Skeletal muscle tissue (tissue), 4 donors: ENCODE results near the gene AMOT. TPM values are rescaled to one million over a fixed set of nuclear protein-coding genes. Genes with fewer than 3 reads are reported as not detected.

Experiments
- H3K27ac ChIP-seq: one replicate; pipeline ENCODE4 v1.7.0; 2013; ENCODE audit warnings: mild to moderate bottlenecking, low read depth, low read length, inconsistent platforms
- H3K27me3 ChIP-seq, 3 donors: one replicate each; pipeline ENCODE4 v1.7.0; 2013; ENCODE audit warnings: low read length in 3 of 3; ENCODE audit not compliant: control insufficient read depth in 3 of 3, insufficient read depth in 3 of 3
- H3K36me3 ChIP-seq, 3 donors: one replicate each; pipeline ENCODE4 v1.7.0; 2013; ENCODE audit warnings: low read length in 3 of 3; ENCODE audit not compliant: control insufficient read depth in 3 of 3, insufficient read depth in 3 of 3
- H3K4me1 ChIP-seq, 3 donors: one replicate each; pipeline ENCODE4 v1.7.0; 2013; ENCODE audit warnings: low read length in 3 of 3, mild to moderate bottlenecking in 3 of 3; ENCODE audit not compliant: control insufficient read depth in 3 of 3, insufficient read depth in 3 of 3
- H3K4me3 ChIP-seq, 3 donors: one replicate each; pipeline ENCODE4 v1.7.0; 2013; ENCODE audit warnings: low read length in 3 of 3
- H3K9ac ChIP-seq, 3 donors: one replicate each; pipeline ENCODE4 v1.7.0; 2013; ENCODE audit warnings: low read length in 3 of 3, mild to moderate bottlenecking in 3 of 3, moderate library complexity in 2 of 3, low read depth in 1 of 3
- H3K9me3 ChIP-seq, 3 donors: one replicate each; pipeline ENCODE4 v1.7.0; 2013; ENCODE audit warnings: low read length in 3 of 3; ENCODE audit not compliant: control insufficient read depth in 3 of 3
- total RNA-seq: library from RNA; depleted of rRNA; stranded (reverse); fragments of >200 nt; gene quantifications from one replicate; pipeline ENCODE4 v1.2.3, GENCODE V29; 2014
- donor health status: Osteomylitis.

AMOT gene, protein sequence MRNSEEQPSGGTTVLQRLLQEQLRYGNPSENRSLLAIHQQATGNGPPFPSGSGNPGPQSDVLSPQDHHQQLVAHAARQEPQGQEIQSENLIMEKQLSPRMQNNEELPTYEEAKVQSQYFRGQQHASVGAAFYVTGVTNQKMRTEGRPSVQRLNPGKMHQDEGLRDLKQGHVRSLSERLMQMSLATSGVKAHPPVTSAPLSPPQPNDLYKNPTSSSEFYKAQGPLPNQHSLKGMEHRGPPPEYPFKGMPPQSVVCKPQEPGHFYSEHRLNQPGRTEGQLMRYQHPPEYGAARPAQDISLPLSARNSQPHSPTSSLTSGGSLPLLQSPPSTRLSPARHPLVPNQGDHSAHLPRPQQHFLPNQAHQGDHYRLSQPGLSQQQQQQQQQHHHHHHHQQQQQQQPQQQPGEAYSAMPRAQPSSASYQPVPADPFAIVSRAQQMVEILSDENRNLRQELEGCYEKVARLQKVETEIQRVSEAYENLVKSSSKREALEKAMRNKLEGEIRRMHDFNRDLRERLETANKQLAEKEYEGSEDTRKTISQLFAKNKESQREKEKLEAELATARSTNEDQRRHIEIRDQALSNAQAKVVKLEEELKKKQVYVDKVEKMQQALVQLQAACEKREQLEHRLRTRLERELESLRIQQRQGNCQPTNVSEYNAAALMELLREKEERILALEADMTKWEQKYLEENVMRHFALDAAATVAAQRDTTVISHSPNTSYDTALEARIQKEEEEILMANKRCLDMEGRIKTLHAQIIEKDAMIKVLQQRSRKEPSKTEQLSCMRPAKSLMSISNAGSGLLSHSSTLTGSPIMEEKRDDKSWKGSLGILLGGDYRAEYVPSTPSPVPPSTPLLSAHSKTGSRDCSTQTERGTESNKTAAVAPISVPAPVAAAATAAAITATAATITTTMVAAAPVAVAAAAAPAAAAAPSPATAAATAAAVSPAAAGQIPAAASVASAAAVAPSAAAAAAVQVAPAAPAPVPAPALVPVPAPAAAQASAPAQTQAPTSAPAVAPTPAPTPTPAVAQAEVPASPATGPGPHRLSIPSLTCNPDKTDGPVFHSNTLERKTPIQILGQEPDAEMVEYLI
- total RNA-seq, result 30.8 TPM

DNA sequence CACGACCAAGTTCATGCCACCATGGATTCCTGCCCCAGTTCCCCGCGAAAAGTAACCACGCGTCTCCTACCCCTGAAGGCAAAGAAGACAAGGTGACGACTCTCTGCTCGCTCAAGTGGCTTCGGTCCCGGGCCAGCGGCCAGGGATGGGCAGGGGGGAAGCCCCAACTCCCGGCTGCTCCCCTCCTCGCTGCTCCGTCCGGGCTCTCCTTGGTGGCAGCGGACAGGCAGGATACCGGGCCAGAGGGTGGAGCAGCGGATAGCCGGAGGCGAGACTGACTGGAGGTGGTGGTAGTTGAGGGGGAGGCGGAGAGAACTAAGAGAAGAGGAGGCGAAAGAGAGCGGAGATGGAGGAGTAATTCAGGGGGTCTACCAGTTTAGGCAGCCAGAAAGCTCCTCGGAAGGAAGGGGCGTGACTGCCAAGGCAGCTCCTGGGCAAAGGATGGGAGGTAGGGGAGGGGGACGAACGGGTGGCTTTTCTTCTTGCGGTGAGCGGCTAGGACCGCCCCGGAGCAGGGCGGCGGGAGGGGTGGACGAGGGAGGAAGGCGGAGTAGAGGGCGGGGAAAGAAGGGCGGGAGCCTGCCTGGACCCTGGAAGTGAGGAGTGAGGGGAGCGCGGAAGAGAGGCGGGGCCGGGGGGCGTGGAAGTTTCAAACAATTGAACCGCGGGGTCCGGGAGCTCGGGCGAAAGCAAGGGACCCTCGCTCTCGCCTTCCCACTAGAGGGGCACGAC, at the start of gene AMOT:
AMOT (minus strand) TSS at position 450 of the 732 bp plus-strand sequence. CDS start 17,705 bp downstream, outside the sequence.
- Histone ChIP-seq H3K36me3 (peaks cover 0 to 2% (median 0%) of the 10 kb centered on the region in 3 donors), H3K9ac (peak within 1 kb of the TSS; percentile 78 to 85 (median 79)), H3K27ac (peak within 1 kb of the TSS; percentile 85), H3K4me1 (peaks cover 0 to 5% (median 0%) of the 10 kb centered on the region in 3 donors), H3K4me3 (peak within 1 kb of the TSS; percentile 84 to 91 (median 89)), H3K27me3 (no peaks in the 10 kb centered on the region), H3K9me3 (peaks cover 0 to 3% (median 0%) of the 10 kb centered on the region in 3 donors)

DNA sequence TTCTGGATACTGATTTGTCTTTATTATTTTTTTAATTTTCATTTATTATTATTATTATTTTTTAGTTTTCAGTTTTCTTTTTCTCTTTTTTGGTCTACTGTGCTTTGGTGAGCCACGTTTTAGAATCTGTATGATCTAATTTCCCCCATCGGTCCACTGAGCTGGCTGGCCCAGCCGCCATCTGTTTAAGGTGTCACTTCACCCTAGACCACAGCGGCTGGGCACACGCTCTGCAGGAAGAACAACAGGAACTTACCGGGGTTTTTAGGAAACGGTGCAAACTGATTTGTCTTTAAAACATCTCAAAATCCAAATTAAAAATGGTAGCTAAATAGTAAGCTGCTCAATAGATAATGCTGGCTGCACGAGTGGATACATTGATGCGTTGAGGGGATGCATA, 48.8 kb upstream of the AMOT start:
- Histone ChIP-seq H3K4me3 (no peak overlapping the region), H3K9me3 (no peaks in the 10 kb centered on the region), H3K36me3 (no peaks in the 10 kb centered on the region), H3K27ac (no peak overlapping the region), H3K4me1 (no peaks in the 10 kb centered on the region), H3K27me3 (no peaks in the 10 kb centered on the region), H3K9ac (no peak overlapping the region)

DNA sequence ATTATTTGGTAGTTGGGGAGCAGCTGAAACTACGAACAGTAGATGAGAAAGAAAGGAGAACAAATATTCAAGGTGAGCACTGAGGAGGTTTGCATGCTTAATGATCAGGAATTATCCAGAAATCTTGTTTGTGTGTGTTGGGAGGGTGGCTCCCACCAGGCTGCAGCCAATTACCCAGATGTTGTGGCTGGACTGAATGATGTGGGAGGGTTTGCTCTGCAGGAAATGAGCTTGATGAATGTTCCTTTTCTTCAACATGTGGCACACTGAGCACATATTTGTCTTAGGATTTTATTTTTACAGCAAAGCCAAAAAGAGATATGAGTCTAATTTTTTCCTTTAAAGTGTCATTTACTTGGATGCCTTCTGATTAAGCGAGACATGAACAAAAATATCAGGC, 48.3 kb upstream of the AMOT start:
- Histone ChIP-seq H3K9ac (no peak overlapping the region), H3K9me3 (no peaks in the 10 kb centered on the region), H3K36me3 (no peaks in the 10 kb centered on the region), H3K4me1 (no peaks in the 10 kb centered on the region), H3K27me3 (no peaks in the 10 kb centered on the region), H3K27ac (no peak overlapping the region), H3K4me3 (no peak overlapping the region)

DNA sequence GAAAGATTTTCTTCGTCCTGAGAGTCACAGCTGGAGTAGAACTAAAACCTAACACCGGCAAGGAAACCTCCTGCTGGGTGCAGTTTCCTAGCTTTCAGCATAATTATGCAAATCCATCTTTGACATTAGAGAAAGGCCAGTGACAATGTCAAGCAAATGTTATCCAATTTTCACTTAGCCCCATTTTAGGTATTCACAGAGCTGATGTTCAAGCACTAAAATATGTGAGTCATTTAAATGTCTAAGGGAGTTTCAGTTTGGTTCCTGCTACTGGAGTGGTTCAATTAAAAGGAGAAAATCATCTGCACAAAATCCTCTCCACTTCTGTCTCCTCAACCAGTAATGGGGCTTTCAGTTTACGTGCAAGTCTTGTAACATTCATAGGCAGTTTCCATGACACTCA, 37.1 kb upstream of the AMOT start:
- Histone ChIP-seq H3K4me1 (peaks cover 0 to 4% (median 0%) of the 10 kb centered on the region in 3 donors), H3K9me3 (peaks cover 0 to 4% (median 0%) of the 10 kb centered on the region in 3 donors), H3K36me3 (no peaks in the 10 kb centered on the region), H3K27ac (no peak overlapping the region), H3K27me3 (no peaks in the 10 kb centered on the region), H3K4me3 (no peak overlapping the region), H3K9ac (no peak overlapping the region)

DNA sequence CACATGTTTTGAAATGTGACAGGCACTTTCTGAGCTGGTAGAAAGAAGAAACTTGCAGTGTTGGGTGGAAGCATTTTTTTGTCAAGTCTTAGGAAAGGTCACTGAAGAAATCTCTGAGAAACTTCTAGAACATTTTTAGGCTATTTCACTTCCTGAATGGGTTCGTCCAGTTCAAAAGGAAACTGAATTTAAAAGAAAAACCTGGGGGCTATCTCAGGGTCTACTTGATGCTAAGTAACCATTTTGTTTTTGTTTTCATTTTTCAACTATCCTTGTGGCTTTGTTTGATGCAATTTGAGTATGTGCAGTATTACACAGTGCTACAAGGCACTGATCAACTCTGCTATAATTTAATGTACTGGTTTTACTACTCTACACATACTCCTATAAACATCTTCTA, 34.0 kb upstream of the AMOT start:
- Histone ChIP-seq H3K9me3 (peaks cover 0 to 4% (median 0%) of the 10 kb centered on the region in 3 donors), H3K27ac (no peak overlapping the region), H3K4me1 (peaks cover 0 to 4% (median 0%) of the 10 kb centered on the region in 3 donors), H3K9ac (no peak overlapping the region), H3K27me3 (no peaks in the 10 kb centered on the region), H3K4me3 (no peak overlapping the region), H3K36me3 (no peaks in the 10 kb centered on the region)

DNA sequence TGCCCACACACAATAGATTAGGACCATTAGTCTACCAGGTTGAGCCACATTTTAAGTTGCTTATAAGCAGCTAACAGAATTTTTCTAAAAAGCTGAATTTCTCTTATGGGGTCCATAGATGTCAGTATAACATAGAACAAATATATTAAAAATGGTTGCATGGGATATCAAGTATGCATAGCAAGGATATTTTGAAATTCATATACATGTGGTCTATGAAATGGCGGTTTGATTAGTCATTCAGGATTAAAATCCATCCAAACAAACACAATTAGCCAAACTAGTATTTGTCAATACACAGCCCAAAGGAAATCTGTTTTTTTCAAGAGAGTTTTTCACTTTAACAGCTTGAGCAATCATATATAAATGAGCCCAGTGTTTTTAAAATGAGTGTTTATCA, 33.5 kb upstream of the AMOT start:
- H3K4me1 ChIP-seq, result peaks cover 0 to 4% (median 0%) of the 10 kb centered on the region in 3 donors
- H3K9me3 ChIP-seq, result peaks cover 0 to 2% (median 0%) of the 10 kb centered on the region in 3 donors
- no peaks in the 10 kb centered on the region for H3K27me3 ChIP-seq
- no peaks in the 10 kb centered on the region for H3K36me3 ChIP-seq
- H3K9ac ChIP-seq, result no peak overlapping the region
- H3K4me3 ChIP-seq, result no peak overlapping the region
- H3K27ac ChIP-seq, result no peak overlapping the region

DNA sequence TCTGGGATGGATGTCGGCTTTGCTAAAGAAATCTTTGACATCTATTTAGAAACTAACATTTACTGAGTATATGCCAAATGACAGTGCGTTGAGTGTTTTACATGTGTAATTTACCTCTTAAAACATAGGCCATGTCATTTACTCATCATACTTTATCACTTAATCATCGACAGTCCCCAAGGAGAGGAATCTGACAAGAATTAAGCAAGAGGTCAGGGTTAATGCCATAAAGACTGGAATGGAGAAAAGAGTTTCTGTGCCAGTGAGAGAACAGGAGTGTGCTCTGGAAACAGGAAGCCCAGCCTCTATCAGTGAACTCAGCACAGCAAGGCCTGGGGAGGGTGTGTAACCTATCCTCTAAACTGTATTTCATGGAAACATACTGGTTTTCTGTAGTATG, 28.0 kb upstream of the AMOT start:
- H3K36me3 ChIP-seq, result no peaks in the 10 kb centered on the region

DNA sequence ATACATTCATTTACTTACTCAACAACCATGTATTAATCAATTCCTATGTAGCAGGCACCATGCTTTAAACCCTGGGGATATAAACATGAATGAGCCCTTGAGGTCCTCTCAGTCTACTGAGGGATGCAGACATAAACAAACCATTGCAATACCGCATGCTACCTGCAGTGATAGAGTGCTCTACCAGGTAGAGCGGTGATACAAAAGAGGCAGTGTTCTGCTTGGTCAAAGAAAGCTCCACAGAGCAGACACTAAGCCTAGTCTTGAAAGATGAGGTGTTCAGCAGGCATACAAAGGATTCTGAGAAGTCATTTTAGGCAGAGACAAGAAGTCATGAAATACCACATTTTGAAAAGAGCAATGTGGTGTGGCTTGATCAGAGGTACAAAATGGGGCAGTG, 26.9 kb upstream of the AMOT start:
- no peak overlapping the region for H3K27ac ChIP-seq
- H3K36me3 ChIP-seq, result no peaks in the 10 kb centered on the region
- no peaks in the 10 kb centered on the region for H3K4me1 ChIP-seq
- H3K9me3 ChIP-seq, result no peaks in the 10 kb centered on the region
- H3K4me3 ChIP-seq, result no peak overlapping the region
- H3K27me3 ChIP-seq, result peaks cover 0 to 3% (median 0%) of the 10 kb centered on the region in 3 donors
- H3K9ac ChIP-seq, result no peak overlapping the region

More for the DNA sequence above, 28.0 kb upstream of the AMOT start:
- Histone ChIP-seq H3K27me3 (peaks cover 0 to 3% (median 0%) of the 10 kb centered on the region in 3 donors), H3K9ac (no peak overlapping the region), H3K27ac (no peak overlapping the region), H3K9me3 (no peaks in the 10 kb centered on the region), H3K4me3 (no peak overlapping the region), H3K4me1 (no peaks in the 10 kb centered on the region)

DNA sequence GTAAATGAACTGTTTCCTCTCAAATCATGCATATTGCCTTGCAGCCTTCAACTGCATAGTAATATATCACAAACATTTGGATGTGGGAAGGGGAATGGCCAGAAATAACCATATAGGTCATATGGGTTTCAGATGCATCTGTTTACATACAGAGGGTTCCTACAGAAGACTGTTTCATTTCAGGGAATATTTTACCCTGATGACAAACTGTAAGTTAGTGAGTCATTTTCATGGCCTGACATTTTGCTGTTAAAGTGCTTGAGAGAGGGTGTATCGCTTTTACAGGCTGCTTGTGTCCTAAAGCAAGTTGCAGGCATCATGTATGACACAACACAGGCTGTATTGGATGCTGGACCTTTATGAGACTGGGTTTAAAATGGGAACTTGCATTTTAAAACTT, 25.5 kb upstream of the AMOT start:
- peaks cover 0 to 3% (median 0%) of the 10 kb centered on the region in 3 donors for H3K27me3 ChIP-seq
- H3K27ac ChIP-seq, result no peak overlapping the region
- no peaks in the 10 kb centered on the region for H3K36me3 ChIP-seq
- no peak overlapping the region for H3K9ac ChIP-seq
- H3K4me1 ChIP-seq, result no peaks in the 10 kb centered on the region
- H3K9me3 ChIP-seq, result no peaks in the 10 kb centered on the region
- no peak overlapping the region for H3K4me3 ChIP-seq
